ENCODE measurements around the gene TMEM213. TPM values are rescaled to one million over a fixed set of nuclear protein-coding genes. Genes with fewer than 3 reads are reported as not detected.

The TMEM213 gene
- total RNA-seq, 2 donors from 2014 or later = 0.39 TPM; not detected in 1

- Mint-ChIP-seq H3K27ac (peak overlapping the region; percentile 24), H3K9me3 (no peaks in the 10 kb centered on the region), H3K4me1 (ENCODE audit: low read depth) (peaks cover 41% of the 10 kb centered on the region), H3K4me3 (peak overlapping the region; percentile 9 to 54), H3K36me3 (ENCODE audit: insufficient read depth in 2 of 2) (no peaks in the 10 kb centered on the region), H3K27me3 (ENCODE audit: low read depth) (no peaks in the 10 kb centered on the region)
- ATAC-seq (replicated peaks in 1 of 2) = peak; percentile 98 to 99
- peak; percentile 73 to 79 for DNase-seq
Measured at GRCh38 chr7:138875794-138876193, 78.0 kb downstream of the TMEM213 start.

DNA sequence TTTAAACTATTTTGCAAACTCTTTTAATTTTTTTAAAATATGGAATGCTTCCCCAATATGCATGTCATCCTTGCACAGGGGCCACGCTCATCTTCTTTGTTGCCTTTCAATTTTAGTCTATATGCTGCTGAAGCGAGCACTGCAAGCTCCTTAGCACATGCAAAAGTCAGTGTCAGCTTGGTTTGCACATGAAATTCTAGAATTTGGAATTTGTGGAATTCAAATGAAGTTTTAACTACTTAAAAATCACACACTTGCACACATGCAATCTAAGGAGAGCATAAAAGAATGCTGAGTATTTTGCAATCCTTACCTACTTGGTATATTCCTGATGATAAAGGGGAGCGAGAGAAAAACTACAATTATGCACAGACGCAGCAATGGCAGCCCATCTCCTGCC, 78.5 kb downstream of the TMEM213 start:
- H3K27me3 Mint-ChIP-seq (ENCODE audit: low read depth) = no peaks in the 10 kb centered on the region
- H3K4me1 Mint-ChIP-seq (ENCODE audit: low read depth) = peaks cover 47% of the 10 kb centered on the region
- peak overlapping the region; percentile 24 for H3K27ac Mint-ChIP-seq
- DNase-seq (no peak), ATAC-seq (replicated peaks in 1 of 2) (peak; percentile 3 to 8)
- no peaks in the 10 kb centered on the region for H3K36me3 Mint-ChIP-seq (ENCODE audit: insufficient read depth in 2 of 2)
- H3K9me3 Mint-ChIP-seq = no peaks in the 10 kb centered on the region
- peak overlapping the region in 1 of 2 donors; percentile 54 for H3K4me3 Mint-ChIP-seq

DNA sequence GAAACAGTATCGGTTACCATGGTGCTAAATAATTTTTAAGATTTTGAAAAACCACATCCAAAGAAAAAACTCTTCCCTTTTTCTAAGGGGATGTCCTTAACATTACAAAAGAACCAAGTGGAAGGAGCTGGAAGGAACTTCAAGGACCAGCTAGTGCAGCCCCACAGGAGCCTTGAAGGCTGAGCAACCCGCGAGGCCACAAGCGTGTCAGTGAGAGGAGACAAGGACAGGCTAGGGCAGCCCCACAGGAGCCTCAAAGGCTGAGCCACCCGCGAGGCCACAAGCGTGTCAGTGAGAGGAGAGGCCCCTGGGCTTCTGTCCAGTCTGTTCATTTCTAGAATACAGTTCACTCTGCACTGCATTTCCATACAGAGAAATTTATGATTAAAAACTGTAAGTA, 80.3 kb downstream of the TMEM213 start:
- H3K4me1 Mint-ChIP-seq (ENCODE audit: low read depth) = peaks cover 61% of the 10 kb centered on the region
- ATAC-seq (replicated peaks in 1 of 2) (no peak), DNase-seq (peak in 1 of 2 donors; percentile 15)
- no peak overlapping the region for H3K27ac Mint-ChIP-seq
- no peaks in the 10 kb centered on the region for H3K27me3 Mint-ChIP-seq (ENCODE audit: low read depth)
- no peak overlapping the region for H3K4me3 Mint-ChIP-seq
- no peaks in the 10 kb centered on the region for H3K9me3 Mint-ChIP-seq
- no peaks in the 10 kb centered on the region for H3K36me3 Mint-ChIP-seq (ENCODE audit: insufficient read depth in 2 of 2)

DNA sequence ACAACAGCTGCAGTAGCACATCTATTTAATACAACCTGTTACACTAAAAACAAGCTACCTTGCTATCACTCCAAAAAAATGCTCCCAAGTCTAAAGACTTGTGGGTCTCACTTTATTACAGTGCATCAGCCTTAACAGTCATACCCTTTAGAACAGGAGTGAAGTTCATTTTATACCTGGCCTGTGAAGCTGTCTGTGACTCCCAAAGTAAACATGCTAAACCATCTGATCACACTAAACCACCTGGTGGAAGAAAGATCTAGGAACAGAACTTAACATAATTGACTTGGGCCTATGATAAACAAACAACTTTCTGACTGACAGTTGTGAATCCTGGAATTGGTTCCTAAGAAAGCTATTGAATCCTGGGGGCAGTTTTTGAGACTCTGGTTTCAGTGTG, 81.1 kb downstream of the TMEM213 start:
- H3K27ac Mint-ChIP-seq = no peak overlapping the region
- peaks cover 61% of the 10 kb centered on the region for H3K4me1 Mint-ChIP-seq (ENCODE audit: low read depth)
- no peaks in the 10 kb centered on the region for H3K27me3 Mint-ChIP-seq (ENCODE audit: low read depth)
- ATAC-seq (replicated peaks in 1 of 2) = no peak
- no peak for DNase-seq
- H3K9me3 Mint-ChIP-seq = no peaks in the 10 kb centered on the region
- H3K36me3 Mint-ChIP-seq (ENCODE audit: insufficient read depth in 2 of 2) = no peaks in the 10 kb centered on the region
- H3K4me3 Mint-ChIP-seq = no peak overlapping the region

DNA sequence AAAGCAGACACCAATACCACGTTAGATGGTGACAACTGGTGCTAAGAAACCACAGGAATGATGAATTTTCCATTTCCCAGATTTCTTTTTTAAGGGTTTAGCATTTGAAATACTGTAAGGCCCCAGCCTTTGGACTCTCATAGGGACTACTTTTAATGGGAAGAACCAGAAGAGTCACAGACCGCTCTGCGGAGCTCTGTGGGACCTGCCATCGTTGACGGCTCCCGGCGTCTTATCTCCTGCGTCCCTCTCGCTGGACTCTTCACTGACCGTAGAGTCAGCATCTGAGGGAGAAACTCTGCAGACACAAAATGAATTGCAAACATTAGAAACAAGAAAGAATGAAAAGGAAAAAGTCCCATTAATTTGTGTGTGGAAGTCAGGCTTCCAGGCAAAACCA, 81.6 kb downstream of the TMEM213 start:
- ATAC-seq (replicated peaks in 1 of 2) (no peak), DNase-seq (no peak)
- H3K4me3 Mint-ChIP-seq = no peak overlapping the region
- no peaks in the 10 kb centered on the region for H3K36me3 Mint-ChIP-seq (ENCODE audit: insufficient read depth in 2 of 2)
- no peak overlapping the region for H3K27ac Mint-ChIP-seq
- H3K4me1 Mint-ChIP-seq (ENCODE audit: low read depth) = peaks cover 58% of the 10 kb centered on the region
- H3K9me3 Mint-ChIP-seq = no peaks in the 10 kb centered on the region
- no peaks in the 10 kb centered on the region for H3K27me3 Mint-ChIP-seq (ENCODE audit: low read depth)

DNA sequence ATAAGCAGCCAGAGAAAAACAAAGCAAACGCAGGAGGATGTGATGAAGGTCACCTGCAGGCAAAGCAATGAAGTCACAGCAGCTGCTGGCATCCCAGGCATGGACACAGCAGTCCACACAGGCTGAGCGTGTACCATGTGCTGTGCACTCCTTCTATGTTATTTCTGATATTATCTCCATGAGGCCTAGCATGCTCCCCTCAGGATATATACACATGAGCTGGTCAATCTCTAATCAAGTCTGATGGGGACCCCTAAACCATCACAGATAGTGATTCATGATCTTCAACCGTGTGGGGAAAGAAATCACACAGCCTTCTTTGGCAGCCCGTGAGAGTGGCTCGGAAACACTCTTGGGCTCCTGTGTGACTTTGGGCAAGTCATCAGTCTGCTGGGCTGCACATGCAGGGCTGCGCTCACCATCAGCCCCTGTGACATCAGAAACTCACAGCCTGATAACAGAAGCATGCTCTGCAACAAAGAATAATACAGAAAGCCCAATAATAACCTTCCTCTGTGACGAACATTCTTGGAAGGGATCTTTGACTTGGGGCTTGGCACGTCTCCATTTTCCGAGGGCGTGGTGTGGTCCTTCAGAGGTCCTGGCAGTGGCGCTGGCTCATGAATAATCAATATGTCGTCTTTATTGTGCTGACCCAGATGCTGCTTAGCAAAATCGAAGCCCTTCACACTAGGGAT, 83.2 kb downstream of the TMEM213 start:
- H3K36me3 Mint-ChIP-seq (ENCODE audit: insufficient read depth in 2 of 2) = no peaks in the 10 kb centered on the region
- H3K4me1 Mint-ChIP-seq (ENCODE audit: low read depth) = peaks cover 42% of the 10 kb centered on the region
- no peak overlapping the region for H3K27ac Mint-ChIP-seq
- H3K4me3 Mint-ChIP-seq = no peak overlapping the region
- DNase-seq (no peak), ATAC-seq (replicated peaks in 1 of 2) (no peak)
- no peaks in the 10 kb centered on the region for H3K9me3 Mint-ChIP-seq
- H3K27me3 Mint-ChIP-seq (ENCODE audit: low read depth) = no peaks in the 10 kb centered on the region

DNA sequence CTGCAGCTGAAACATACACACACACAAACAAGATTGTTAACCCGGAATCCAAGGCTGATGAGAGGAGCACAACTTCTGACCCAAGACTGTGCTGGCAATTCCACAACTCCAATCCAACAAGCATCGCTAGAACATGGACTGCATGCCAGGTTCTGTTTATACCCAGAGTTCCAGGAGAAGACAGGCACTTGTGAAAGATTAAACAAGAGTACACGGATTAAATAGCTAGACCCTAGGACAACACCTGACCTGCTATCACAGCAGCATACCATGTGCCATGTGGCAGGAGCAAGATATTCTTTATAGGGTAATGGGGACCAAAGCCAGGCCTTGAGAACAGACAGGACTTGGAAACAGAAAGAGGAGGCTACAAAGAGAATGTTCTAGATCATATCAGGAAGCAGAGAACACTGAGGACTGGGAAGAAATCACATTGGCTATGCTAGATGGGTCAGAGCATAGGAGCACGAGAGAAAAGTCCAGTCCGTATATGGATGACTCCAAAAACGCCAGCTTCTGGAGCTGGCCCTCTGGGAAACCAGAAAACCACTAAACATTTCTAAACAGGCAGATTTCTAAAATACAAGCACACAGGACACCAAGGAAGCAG, 83.9 kb downstream of the TMEM213 start:
- Mint-ChIP-seq H3K4me1 (ENCODE audit: low read depth) (peaks cover 41% of the 10 kb centered on the region), H3K4me3 (peak overlapping the region; percentile 64 to 67), H3K9me3 (no peaks in the 10 kb centered on the region), H3K27ac (peak overlapping the region; percentile 16), H3K36me3 (ENCODE audit: insufficient read depth in 2 of 2) (no peaks in the 10 kb centered on the region), H3K27me3 (ENCODE audit: low read depth) (no peaks in the 10 kb centered on the region)
- no peak for ATAC-seq (replicated peaks in 1 of 2)
- no peak for DNase-seq

GRCh38 chr7:138882249-138882648, 84.5 kb downstream of the TMEM213 start:
- peak overlapping the region; percentile 16 for H3K27ac Mint-ChIP-seq
- ATAC-seq (replicated peaks in 1 of 2) = peak; percentile 77 to 79
- H3K9me3 Mint-ChIP-seq = no peaks in the 10 kb centered on the region
- no peak for DNase-seq
- no peaks in the 10 kb centered on the region for H3K27me3 Mint-ChIP-seq (ENCODE audit: low read depth)
- H3K4me3 Mint-ChIP-seq = peak overlapping the region; percentile 64 to 67
- peaks cover 37% of the 10 kb centered on the region for H3K4me1 Mint-ChIP-seq (ENCODE audit: low read depth)
- H3K36me3 Mint-ChIP-seq (ENCODE audit: insufficient read depth in 2 of 2) = no peaks in the 10 kb centered on the region

DNA sequence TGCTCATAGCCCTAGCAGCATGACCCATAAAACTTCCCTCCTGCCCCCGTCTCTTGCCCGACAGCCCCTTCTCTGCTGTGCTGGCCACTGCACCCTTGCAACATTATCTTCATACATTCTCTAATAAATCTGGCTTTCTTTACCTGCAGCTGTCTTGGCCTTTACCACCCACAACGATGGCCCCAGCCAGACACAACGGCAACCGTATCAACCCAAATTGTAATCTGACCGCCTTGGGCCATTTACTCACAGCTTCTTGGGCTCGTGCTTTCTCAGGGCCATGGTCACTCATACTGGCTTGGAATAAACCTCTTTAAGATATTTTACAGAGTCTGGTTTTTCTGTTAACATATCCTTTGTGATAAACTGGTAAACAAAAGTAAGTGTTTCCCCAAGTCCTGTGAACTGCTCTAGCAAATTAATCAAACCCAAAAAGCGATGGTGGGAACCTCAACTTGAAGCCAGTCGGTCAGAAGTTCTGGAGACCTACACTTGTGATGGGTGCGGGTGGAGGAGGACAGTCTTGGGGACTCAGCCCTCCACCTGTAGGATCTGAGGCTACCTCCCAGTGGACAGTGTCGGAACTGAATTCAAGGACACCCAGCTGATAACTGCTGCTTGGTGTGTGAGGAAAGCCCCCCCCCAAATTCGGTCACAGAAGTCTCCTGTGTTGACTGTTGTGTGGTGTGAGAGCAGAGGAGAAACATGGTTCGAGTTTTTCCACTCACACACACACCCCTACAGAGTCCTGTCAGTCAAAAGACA, 87.8 kb downstream of the TMEM213 start:
- DNase-seq = no peak
- Mint-ChIP-seq H3K36me3 (ENCODE audit: insufficient read depth in 2 of 2) (no peaks in the 10 kb centered on the region), H3K4me1 (ENCODE audit: low read depth) (peaks cover 38% of the 10 kb centered on the region), H3K27ac (no peak overlapping the region), H3K27me3 (ENCODE audit: low read depth) (no peaks in the 10 kb centered on the region), H3K9me3 (no peaks in the 10 kb centered on the region), H3K4me3 (no peak overlapping the region)
- ATAC-seq (replicated peaks in 1 of 2) = peak in 1 of 2 donors; percentile 18

DNA sequence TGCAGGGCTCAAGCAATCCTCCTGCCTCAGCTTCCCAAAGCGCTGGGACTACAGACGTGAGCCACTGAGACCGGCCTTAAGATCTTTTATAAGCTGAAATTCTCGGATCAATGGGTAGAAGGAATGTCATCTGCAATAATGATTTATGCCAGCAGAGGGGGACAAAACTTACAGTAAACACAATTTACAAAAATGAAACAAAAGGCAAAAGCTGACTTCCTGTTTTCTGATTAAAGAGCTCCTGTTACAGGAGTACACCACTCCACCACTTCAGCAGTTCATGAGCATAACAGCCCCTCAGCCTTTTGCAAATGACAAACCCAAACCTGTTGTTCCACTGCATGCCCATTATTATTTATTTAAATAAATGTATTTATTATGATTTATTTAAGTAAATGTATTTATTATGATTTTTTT, 88.7 kb downstream of the TMEM213 start:
- Mint-ChIP-seq H3K36me3 (ENCODE audit: insufficient read depth in 2 of 2) (no peaks in the 10 kb centered on the region), H3K27ac (no peak overlapping the region), H3K4me3 (no peak overlapping the region), H3K27me3 (ENCODE audit: low read depth) (peaks cover 5% of the 10 kb centered on the region), H3K9me3 (no peaks in the 10 kb centered on the region), H3K4me1 (ENCODE audit: low read depth) (peaks cover 34% of the 10 kb centered on the region)
- DNase-seq = peak; percentile 41 to 74
- ATAC-seq (replicated peaks in 1 of 2) = peak; percentile 64 to 66

DNA sequence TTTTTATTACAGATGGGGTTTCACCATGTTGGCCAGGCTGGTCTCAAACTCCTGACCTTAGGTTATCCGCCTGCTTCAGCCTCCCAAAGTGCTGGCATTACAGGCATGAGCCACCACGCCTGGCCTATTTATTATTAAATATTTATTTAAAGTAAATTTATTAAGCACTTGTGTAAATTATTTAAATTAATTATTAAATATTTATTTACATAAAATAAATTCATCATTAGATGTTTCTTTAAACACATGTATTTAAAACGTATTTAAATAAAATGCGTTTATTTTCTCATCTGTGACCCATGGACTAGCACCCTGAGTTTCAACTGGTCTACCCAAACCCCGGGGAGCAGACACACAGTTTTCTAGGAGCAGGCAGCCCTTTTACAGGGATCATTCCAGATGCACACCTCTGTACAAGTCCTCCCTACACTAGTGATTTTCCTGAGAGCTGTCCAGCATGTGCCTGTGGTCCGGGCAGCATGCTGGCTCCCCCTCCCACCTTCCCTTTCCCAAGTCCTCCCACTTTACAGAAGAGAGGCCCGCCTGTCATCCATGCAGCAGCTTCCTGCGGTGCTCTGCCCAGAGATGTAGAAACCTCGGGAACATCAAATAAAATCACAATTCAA, 89.4 kb downstream of the TMEM213 start:
- peaks cover 30% of the 10 kb centered on the region for H3K4me1 Mint-ChIP-seq (ENCODE audit: low read depth)
- no peak overlapping the region for H3K4me3 Mint-ChIP-seq
- no peaks in the 10 kb centered on the region for H3K36me3 Mint-ChIP-seq (ENCODE audit: insufficient read depth in 2 of 2)
- H3K27me3 Mint-ChIP-seq (ENCODE audit: low read depth) = peaks cover 5% of the 10 kb centered on the region
- H3K9me3 Mint-ChIP-seq = no peaks in the 10 kb centered on the region
- ATAC-seq (replicated peaks in 1 of 2) (no peak), DNase-seq (no peak)
- no peak overlapping the region for H3K27ac Mint-ChIP-seq

Data from activated T-cell treated with anti-CD3 and anti-CD28 coated beads, Interleukin-2, amount 50 U/mL, for 72 hours (primary cell).